Glutamatergic neuron (in vitro differentiated cells): Measurements from ENCODE around the gene EXO5. TPM values are rescaled to one million over a fixed set of nuclear protein-coding genes. Genes with fewer than 3 reads are reported as not detected.

Experiments
- DNase-seq: peaks from one replicate; pipeline ENCODE4 v3.0.0; 2022
- H3K27ac Mint-ChIP-seq: one replicate; pipeline ENCODE4 v1.8.0; 2020; ENCODE audit warnings: mild to moderate bottlenecking, mixed read lengths, inconsistent platforms; ENCODE audit not compliant: unreplicated experiment
- H3K27me3 Mint-ChIP-seq: one replicate; pipeline ENCODE4 v1.8.0; 2020; ENCODE audit warnings: mild to moderate bottlenecking, moderate library complexity, mixed read lengths, inconsistent platforms; ENCODE audit not compliant: unreplicated experiment
- H3K36me3 Mint-ChIP-seq: one replicate; pipeline ENCODE4 v1.8.0; 2020; ENCODE audit warnings: mild to moderate bottlenecking, mixed read lengths, inconsistent platforms; ENCODE audit not compliant: unreplicated experiment
- H3K4me1 Mint-ChIP-seq: one replicate; pipeline ENCODE4 v1.8.0; 2020; ENCODE audit warnings: mild to moderate bottlenecking, low read depth, mixed read lengths, inconsistent platforms; ENCODE audit not compliant: unreplicated experiment
- H3K4me3 Mint-ChIP-seq: one replicate; pipeline ENCODE4 v1.8.0; 2020; ENCODE audit warnings: mild to moderate bottlenecking, mixed read lengths, inconsistent platforms; ENCODE audit not compliant: unreplicated experiment
- H3K9me3 Mint-ChIP-seq: one replicate; pipeline ENCODE4 v1.8.0; 2020; ENCODE audit warnings: mild to moderate bottlenecking, moderate library complexity, mixed read lengths, inconsistent platforms; ENCODE audit not compliant: unreplicated experiment
- CTCF ChIP-seq: fragments of 200-600 bp; sonication (generic); IDR thresholded peaks from one replicate; pipeline ENCODE4 v1.5.0; 2021; ENCODE audit not compliant: partially characterized antibody, unreplicated experiment
- total RNA-seq: library from RNA; stranded (reverse); fragmentation: NEBNext Ultra II Directional; extraction: Animal tissue kit (Norgen Biotek cat#: 25700); gene quantifications from one replicate; pipeline ENCODE4 v1.2.1, GENCODE V29; 2021; ENCODE audit not compliant: unreplicated experiment

EXO5 gene
- total RNA-seq, 1 donor from 2014 or later: 11.9 TPM

- no peak for TF ChIP-seq CTCF
- Mint-ChIP-seq H3K27me3 (peaks cover 3% of the 10 kb centered on the region), H3K27ac (no peak overlapping the region), H3K4me3 (no peak overlapping the region), H3K4me1 (no peaks in the 10 kb centered on the region), H3K9me3 (peaks cover 2% of the 10 kb centered on the region), H3K36me3 (peaks cover 3% of the 10 kb centered on the region)
- DNase-seq: no peak
Measured at GRCh38 chr1:40564506-40564905, 55.9 kb downstream of the EXO5 start.

- no peak for DNase-seq
- TF ChIP-seq CTCF: no peak
- H3K36me3 Mint-ChIP-seq: no peaks in the 10 kb centered on the region
- no peaks in the 10 kb centered on the region for H3K9me3 Mint-ChIP-seq
- peaks cover 2% of the 10 kb centered on the region for H3K27me3 Mint-ChIP-seq
- no peak overlapping the region for H3K27ac Mint-ChIP-seq
- no peaks in the 10 kb centered on the region for H3K4me1 Mint-ChIP-seq
- no peak overlapping the region for H3K4me3 Mint-ChIP-seq
Measured at GRCh38 chr1:40564913-40565312, 56.3 kb downstream of the EXO5 start.

Other genes with a start within 250 kb of the EXO5 start
- gene COL9A2, start 191.5 kb upstream of the EXO5 start, total RNA-seq: 3.3 TPM
- 25.2 TPM for gene SMAP2, start 135.0 kb upstream of the EXO5 start, total RNA-seq
- gene ZFP69B, start 58.3 kb upstream of the EXO5 start, total RNA-seq: 10.7 TPM
- gene ZFP69, start 31.5 kb upstream of the EXO5 start, total RNA-seq: 5.0 TPM
- gene ZNF684, start 22.9 kb downstream of the EXO5 start, total RNA-seq: 3.6 TPM
- 126 TPM for gene RIMS3, start 156.9 kb downstream of the EXO5 start, total RNA-seq
- gene NFYC, start 182.9 kb downstream of the EXO5 start, total RNA-seq: 44.2 TPM